Stimulated activated naive CD4-positive, alpha-beta T cell (primary cell): ENCODE results near the gene CDX4.
"Not testable (repeated sequence)": the region's sequence is repeated elsewhere in the genome, so short reads cannot be mapped to it uniquely, and the experiment has no call there.

Experiments
- DNase-seq, 6 experiments: peaks; one replicate each; lab custom pipeline; 2025; lab: John Stamatoyannopoulos, UW

Gene CDX4, protein sequence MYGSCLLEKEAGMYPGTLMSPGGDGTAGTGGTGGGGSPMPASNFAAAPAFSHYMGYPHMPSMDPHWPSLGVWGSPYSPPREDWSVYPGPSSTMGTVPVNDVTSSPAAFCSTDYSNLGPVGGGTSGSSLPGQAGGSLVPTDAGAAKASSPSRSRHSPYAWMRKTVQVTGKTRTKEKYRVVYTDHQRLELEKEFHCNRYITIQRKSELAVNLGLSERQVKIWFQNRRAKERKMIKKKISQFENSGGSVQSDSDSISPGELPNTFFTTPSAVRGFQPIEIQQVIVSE

GRCh38 chrX:73446831-73447230 is at the start of gene CDX4:
Gene CDX4, plus strand, starts transcription at chrX:73447053. Its CDS starts 201 bp downstream, at chrX:73447254.
- DNase-seq: no peak

- DNase-seq: no peak
These were observed 48.5 kb upstream of the CDX4 start for GRCh38 chrX:73398185-73398914.

GRCh38 chrX:73400136-73400748 is 46.6 kb upstream of the CDX4 start:
- DNase-seq: no peak

- DNase-seq: no peak
These were observed 45.1 kb upstream of the CDX4 start for GRCh38 chrX:73401591-73402266.

DNA sequence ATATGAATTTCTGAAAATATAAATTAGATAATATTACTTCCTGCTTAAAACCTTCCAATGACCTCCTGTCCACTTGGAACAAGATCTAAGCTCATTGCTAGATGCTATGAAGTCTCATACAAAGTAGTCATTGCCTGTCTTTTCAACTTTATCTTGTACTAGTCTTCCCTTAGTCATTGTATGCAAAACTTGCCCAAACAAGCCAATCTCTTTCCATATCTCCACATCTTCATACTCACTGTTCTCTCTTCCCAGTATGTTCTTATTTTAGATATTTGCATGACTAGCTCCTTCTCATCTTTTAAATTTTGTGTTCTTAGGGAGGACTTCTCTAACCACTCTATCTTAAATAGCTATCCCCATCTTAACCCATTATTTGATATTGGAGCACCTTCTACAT is 33.9 kb upstream of the CDX4 start:
- DNase-seq: no peak

GRCh38 chrX:73447311-73447794 is 500 bp downstream of the CDX4 start:
- DNase-seq: no peak

DNA sequence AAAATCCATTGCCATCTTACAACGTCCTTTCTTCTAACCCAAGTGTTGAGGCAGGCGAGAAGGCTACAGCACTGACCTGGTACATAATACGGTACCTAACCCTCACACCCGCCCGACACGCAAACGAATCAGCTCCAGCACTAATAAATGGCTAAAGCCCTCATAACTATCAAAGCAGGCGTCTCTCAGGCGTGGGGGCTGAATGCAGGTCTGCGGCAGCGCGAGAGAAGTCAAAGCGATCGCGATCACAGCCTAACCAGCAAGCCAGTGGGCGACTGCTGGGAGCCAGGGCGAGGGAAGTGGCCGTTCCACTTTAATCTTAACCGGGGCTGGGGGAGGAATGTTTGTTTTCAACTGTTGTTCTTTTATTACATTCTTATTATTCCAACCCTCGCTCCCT is 1.5 kb downstream of the CDX4 start:
- no peak for DNase-seq

GRCh38 chrX:73455171-73455570 is 8.3 kb downstream of the CDX4 start:
- no peak for DNase-seq

GRCh38 chrX:73457306-73457705 is 10.5 kb downstream of the CDX4 start:
- no peak for DNase-seq

- no peak for DNase-seq
These were observed 21.5 kb downstream of the CDX4 start for GRCh38 chrX:73468376-73468775.

DNA sequence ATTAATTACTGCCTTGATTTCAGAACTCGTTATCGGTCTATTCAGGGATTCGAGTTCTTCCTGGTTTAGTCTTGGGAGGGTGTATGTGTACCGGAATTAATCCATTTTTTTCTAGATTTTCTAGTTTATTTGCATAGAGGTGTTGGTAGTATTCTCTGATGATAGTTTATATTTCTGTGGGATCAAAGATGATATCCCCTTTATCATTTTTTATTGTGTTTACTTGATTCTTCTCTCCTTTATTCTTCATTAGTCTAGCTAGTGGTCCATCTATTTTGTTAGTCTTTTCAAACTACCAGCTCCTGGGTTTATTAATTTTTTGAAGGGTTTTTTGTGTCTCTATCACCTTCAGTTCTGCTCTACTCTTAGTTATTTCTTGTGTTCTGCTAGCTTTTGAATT is 32.1 kb downstream of the CDX4 start:
- no peak for DNase-seq

GRCh38 chrX:73481521-73481920 is 34.7 kb downstream of the CDX4 start:
- no peak for DNase-seq

DNA sequence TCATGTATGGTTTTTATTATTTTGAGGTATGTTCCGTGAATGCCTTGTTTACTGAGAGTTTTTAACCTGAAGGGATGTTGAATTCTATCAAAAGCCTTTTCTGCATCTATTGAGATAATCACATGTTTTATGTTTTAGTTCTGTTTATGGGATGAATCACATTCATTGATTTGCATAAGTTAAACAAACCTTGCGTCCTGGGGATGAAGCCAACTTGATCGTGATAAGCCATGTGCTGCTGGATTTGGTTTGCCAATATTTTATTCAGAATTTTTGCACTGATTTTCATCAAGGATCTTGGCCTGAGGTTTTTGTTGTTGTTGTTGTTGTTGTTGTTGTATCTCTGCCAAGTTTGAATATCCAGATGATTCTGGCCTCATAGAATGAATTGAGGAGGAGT is 43.8 kb downstream of the CDX4 start:
- DNase-seq: no peak

- not testable (repeated sequence) for DNase-seq
These were observed 45.3 kb downstream of the CDX4 start for GRCh38 chrX:73492178-73492577.
